HUES6 (cell line): Measurements from ENCODE around the gene NCOA1.
"Not testable (repeated sequence)": the region's sequence is repeated elsewhere in the genome, so short reads cannot be mapped to it uniquely, and the experiment has no call there.

Experiments used
- H3K27ac ChIP-seq: 2 replicates; pipeline ENCODE4 v1.7.0; 2013; ENCODE audit warnings: low read depth, mild to moderate bottlenecking, low read length, inconsistent platforms
- H3K27me3 ChIP-seq: 2 replicates; pipeline ENCODE4 v1.6.1; 2013; ENCODE audit warnings: low read length; ENCODE audit not compliant: control insufficient read depth, insufficient read depth
- H3K36me3 ChIP-seq: 2 replicates; pipeline ENCODE4 v1.6.1; 2013; ENCODE audit warnings: low read length; ENCODE audit not compliant: control insufficient read depth, insufficient read depth
- H3K4me1 ChIP-seq: 2 replicates; pipeline ENCODE4 v1.6.1; 2013; ENCODE audit warnings: low read length; ENCODE audit not compliant: control insufficient read depth, insufficient read depth
- H3K4me3 ChIP-seq: 2 replicates; pipeline ENCODE4 v1.5.1; 2013; ENCODE audit warnings: low read depth, low read length
- H3K9ac ChIP-seq: one replicate; pipeline ENCODE4 v1.6.1; 2013; ENCODE audit warnings: mild to moderate bottlenecking, low read length
- H3K9me3 ChIP-seq: 2 replicates; pipeline ENCODE4 v1.6.1; 2013; ENCODE audit warnings: low read depth, low read length; ENCODE audit not compliant: control insufficient read depth, insufficient read depth

The NCOA1 gene

GRCh38 chr2:24576617-24577016, 85.6 kb downstream of the NCOA1 start:
- Histone ChIP-seq H3K27me3 (no peaks in the 10 kb centered on the region), H3K27ac (no peak overlapping the region), H3K36me3 (no peaks in the 10 kb centered on the region), H3K4me1 (peaks cover 13% of the 10 kb centered on the region; the same call in 1 of the 2 replicates), H3K9me3 (no peaks in the 10 kb centered on the region), H3K4me3 (no peak overlapping the region), H3K9ac (no peak overlapping the region)

GRCh38 chr2:24577481-24577880, 86.4 kb downstream of the NCOA1 start:
- no peak overlapping the region for H3K27ac ChIP-seq
- no peaks in the 10 kb centered on the region for H3K27me3 ChIP-seq
- H3K4me3 ChIP-seq: no peak overlapping the region
- no peaks in the 10 kb centered on the region for H3K9me3 ChIP-seq
- no peak overlapping the region for H3K9ac ChIP-seq
- H3K36me3 ChIP-seq: no peaks in the 10 kb centered on the region
- peaks cover 13% of the 10 kb centered on the region; the same call in 1 of the 2 replicates for H3K4me1 ChIP-seq

- Histone ChIP-seq H3K27ac (no peak overlapping the region), H3K4me1 (peaks cover 13% of the 10 kb centered on the region; the same call in 1 of the 2 replicates), H3K4me3 (no peak overlapping the region), H3K9ac (no peak overlapping the region), H3K27me3 (no peaks in the 10 kb centered on the region), H3K9me3 (no peaks in the 10 kb centered on the region), H3K36me3 (no peaks in the 10 kb centered on the region)
Observed at GRCh38 chr2:24579053-24579803, 88.2 kb downstream of the NCOA1 start.

GRCh38 chr2:24580561-24580960, 89.5 kb downstream of the NCOA1 start:
- Histone ChIP-seq H3K4me3 (no peak overlapping the region), H3K36me3 (no peaks in the 10 kb centered on the region), H3K4me1 (peaks cover 13% of the 10 kb centered on the region; the same call in 1 of the 2 replicates), H3K9ac (no peak overlapping the region), H3K9me3 (no peaks in the 10 kb centered on the region), H3K27me3 (no peaks in the 10 kb centered on the region), H3K27ac (no peak overlapping the region)

GRCh38 chr2:24581971-24582370, 90.9 kb downstream of the NCOA1 start:
- not testable (repeated sequence) for H3K9ac ChIP-seq, H3K9me3 ChIP-seq, H3K36me3 ChIP-seq, H3K27me3 ChIP-seq, H3K27ac ChIP-seq, H3K4me3 ChIP-seq
- peaks cover 13% of the 10 kb centered on the region; the same call in 1 of the 2 replicates for H3K4me1 ChIP-seq

GRCh38 chr2:24586955-24587354, 95.9 kb downstream of the NCOA1 start:
- H3K36me3 ChIP-seq: no peaks in the 10 kb centered on the region
- H3K9ac ChIP-seq: no peak overlapping the region
- H3K4me3 ChIP-seq: no peak overlapping the region
- H3K9me3 ChIP-seq: no peaks in the 10 kb centered on the region
- H3K27me3 ChIP-seq: no peaks in the 10 kb centered on the region
- H3K27ac ChIP-seq: no peak overlapping the region
- H3K4me1 ChIP-seq: no peaks in the 10 kb centered on the region

- no peaks in the 10 kb centered on the region for H3K27me3 ChIP-seq
- no peak overlapping the region for H3K9ac ChIP-seq
- no peak overlapping the region for H3K27ac ChIP-seq
- H3K9me3 ChIP-seq: no peaks in the 10 kb centered on the region
- H3K4me1 ChIP-seq: 0 out of 2 replicates have a peak, but pooled peaks cover 10% of the 10 kb centered on the region
- H3K36me3 ChIP-seq: no peaks in the 10 kb centered on the region
- no peak overlapping the region for H3K4me3 ChIP-seq
Observed at GRCh38 chr2:24588294-24588693, 97.2 kb downstream of the NCOA1 start.

- 0 out of 2 replicates have a peak, but pooled peaks cover 10% of the 10 kb centered on the region for H3K4me1 ChIP-seq
- H3K27ac ChIP-seq: no peak overlapping the region
- H3K27me3 ChIP-seq: no peaks in the 10 kb centered on the region
- no peak overlapping the region for H3K9ac ChIP-seq
- H3K4me3 ChIP-seq: no peak overlapping the region
- H3K36me3 ChIP-seq: no peaks in the 10 kb centered on the region
- H3K9me3 ChIP-seq: no peaks in the 10 kb centered on the region
Observed at GRCh38 chr2:24592441-24593100, 101.5 kb downstream of the NCOA1 start.

- H3K4me3 ChIP-seq: no peak overlapping the region
- no peaks in the 10 kb centered on the region for H3K27me3 ChIP-seq
- H3K36me3 ChIP-seq: no peaks in the 10 kb centered on the region
- H3K27ac ChIP-seq: no peak overlapping the region
- H3K9ac ChIP-seq: no peak overlapping the region
- no peaks in the 10 kb centered on the region for H3K9me3 ChIP-seq
- 0 out of 2 replicates have a peak, but pooled peaks cover 10% of the 10 kb centered on the region for H3K4me1 ChIP-seq
Observed at GRCh38 chr2:24594283-24594682, 103.2 kb downstream of the NCOA1 start.

- no peak overlapping the region for H3K27ac ChIP-seq
- H3K9me3 ChIP-seq: no peaks in the 10 kb centered on the region
- no peak overlapping the region for H3K4me3 ChIP-seq
- H3K9ac ChIP-seq: no peak overlapping the region
- H3K4me1 ChIP-seq: 0 out of 2 replicates have a peak, but pooled peaks cover 9% of the 10 kb centered on the region
- H3K36me3 ChIP-seq: no peaks in the 10 kb centered on the region
- no peaks in the 10 kb centered on the region for H3K27me3 ChIP-seq
Observed at GRCh38 chr2:24597181-24597870, 106.3 kb downstream of the NCOA1 start.

- not testable (repeated sequence) for H3K4me3 ChIP-seq, H3K9me3 ChIP-seq, H3K9ac ChIP-seq
Observed at GRCh38 chr2:24600140-24600539, 109.1 kb downstream of the NCOA1 start.

More at GRCh38 chr2:24600140-24600539, 109.1 kb downstream of the NCOA1 start:
- H3K27me3 ChIP-seq, H3K36me3 ChIP-seq, H3K4me1 ChIP-seq, H3K27ac ChIP-seq: not testable (repeated sequence)
